ENCODE data around the gene GCHFR. TPM values are rescaled to one million over a fixed set of nuclear protein-coding genes. Genes with fewer than 3 reads are reported as not detected.

Gene GCHFR
- total RNA-seq, 1 donor from 2014 or later: 23.3 TPM

DNA sequence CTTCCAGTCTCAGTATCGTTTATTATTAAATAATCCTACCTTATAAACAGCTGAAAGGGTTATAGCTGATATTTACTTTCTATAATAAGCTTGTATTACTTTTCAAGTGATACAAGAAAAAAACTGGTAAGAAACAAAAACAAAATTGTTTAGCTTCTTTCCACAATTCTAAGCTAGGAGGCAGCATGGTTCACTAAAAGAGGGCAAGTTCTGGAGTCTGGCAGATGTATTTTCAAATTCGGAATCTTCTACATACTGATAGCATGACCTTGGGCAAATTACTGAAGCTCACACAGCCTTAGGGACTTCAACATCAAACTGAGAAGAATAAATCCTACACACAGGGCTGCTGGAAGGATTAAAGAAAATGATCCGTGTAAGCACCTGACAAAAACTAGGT, 21.3 kb downstream of the GCHFR start:
- H3K27me3 Mint-ChIP-seq: no peaks in the 10 kb centered on the region
- no peaks in the 10 kb centered on the region for H3K9me3 Mint-ChIP-seq
- H3K4me1 Mint-ChIP-seq (ENCODE audit: unreplicated experiment): peaks cover 29% of the 10 kb centered on the region
- DNase-seq (ENCODE audit: extremely low spot score, unreplicated experiment): no peak
- H3K4me3 Mint-ChIP-seq: peak overlapping the region; percentile 46
- TF ChIP-seq CTCF (conservative IDR thresholded peaks at IDR 0.05): no peak
- peak overlapping the region; percentile 96 for H3K27ac Mint-ChIP-seq
- H3K36me3 Mint-ChIP-seq: no peaks in the 10 kb centered on the region

DNA sequence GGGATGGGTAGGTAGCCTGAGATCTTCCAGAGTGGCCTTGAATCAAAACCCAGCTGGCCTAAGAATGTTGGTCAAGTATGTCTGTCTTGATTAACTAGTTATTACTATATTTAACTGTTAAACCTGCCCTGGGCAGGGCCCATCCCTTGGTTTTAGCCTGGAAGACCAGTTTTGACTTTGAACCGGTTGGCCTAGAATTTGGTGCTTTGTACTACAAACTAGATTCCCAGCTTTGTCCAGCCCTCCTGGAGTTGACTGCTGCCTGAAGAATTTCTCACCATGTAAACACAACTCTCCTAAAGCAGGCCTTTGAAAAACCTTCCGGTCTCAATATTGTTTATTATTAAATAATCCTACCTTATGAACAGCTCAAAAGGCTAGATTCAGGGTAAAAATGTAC, 21.9 kb downstream of the GCHFR start:
- H3K36me3 Mint-ChIP-seq: no peaks in the 10 kb centered on the region
- TF ChIP-seq CTCF (conservative IDR thresholded peaks at IDR 0.05): no peak
- H3K4me1 Mint-ChIP-seq (ENCODE audit: unreplicated experiment): peaks cover 29% of the 10 kb centered on the region
- no peak for DNase-seq (ENCODE audit: extremely low spot score, unreplicated experiment)
- peak overlapping the region; percentile 96 for H3K27ac Mint-ChIP-seq
- no peaks in the 10 kb centered on the region for H3K9me3 Mint-ChIP-seq
- H3K4me3 Mint-ChIP-seq: peak overlapping the region; percentile 46
- no peaks in the 10 kb centered on the region for H3K27me3 Mint-ChIP-seq

DNA sequence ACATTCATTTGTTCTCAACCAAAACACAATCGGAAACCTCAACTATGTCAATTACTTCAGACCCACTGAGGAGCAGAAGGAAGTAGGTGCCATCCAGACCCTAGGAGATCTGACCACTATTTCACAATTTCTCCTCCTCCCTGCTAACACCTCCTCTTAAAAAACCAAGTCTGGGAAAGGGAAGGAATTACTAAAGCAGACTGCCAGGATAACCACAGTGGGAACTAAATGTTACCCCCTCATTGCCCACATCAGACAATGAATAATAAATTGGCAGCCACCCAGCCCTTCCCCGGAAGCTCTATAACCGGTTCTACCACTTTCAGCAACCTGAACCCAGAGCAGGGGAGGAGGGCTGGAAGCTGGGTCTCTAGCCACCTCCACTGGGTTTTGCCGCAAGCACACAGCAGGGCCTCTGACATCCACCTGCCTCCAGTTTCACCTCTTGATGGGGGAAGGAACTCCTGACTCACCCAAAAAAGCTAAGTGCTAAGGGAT, 23.5 kb downstream of the GCHFR start:
- Mint-ChIP-seq H3K27ac (peak overlapping the region; percentile 96), H3K36me3 (peaks cover 4% of the 10 kb centered on the region), H3K27me3 (no peaks in the 10 kb centered on the region), H3K9me3 (no peaks in the 10 kb centered on the region), H3K4me1 (ENCODE audit: unreplicated experiment) (peaks cover 29% of the 10 kb centered on the region), H3K4me3 (peak overlapping the region; percentile 60)
- DNase-seq (ENCODE audit: extremely low spot score, unreplicated experiment): no peak
- TF ChIP-seq CTCF (conservative IDR thresholded peaks at IDR 0.05): no peak

DNA sequence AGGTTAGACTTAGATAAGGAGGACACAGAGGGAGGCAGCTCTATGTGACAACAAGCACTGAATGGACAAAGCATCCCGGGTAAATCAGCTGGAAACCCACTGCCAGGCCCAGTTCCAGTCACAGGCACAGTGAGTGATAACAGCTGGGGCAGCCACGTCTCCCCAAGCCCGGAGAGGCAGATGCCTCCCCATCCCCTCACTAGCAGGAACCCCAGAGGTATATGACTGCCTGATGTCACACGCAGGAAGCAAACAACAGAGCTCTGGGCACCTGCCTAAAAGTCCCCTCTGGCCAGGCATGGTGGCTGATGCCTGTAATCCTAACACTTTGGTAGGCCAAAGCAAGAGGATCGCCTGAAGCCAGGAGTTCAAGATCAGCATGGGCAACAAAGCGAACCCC, 24.1 kb downstream of the GCHFR start:
- Mint-ChIP-seq H3K9me3 (no peaks in the 10 kb centered on the region), H3K4me3 (peak overlapping the region; percentile 39), H3K36me3 (peaks cover 5% of the 10 kb centered on the region), H3K27ac (peak overlapping the region; percentile 96), H3K27me3 (no peaks in the 10 kb centered on the region), H3K4me1 (ENCODE audit: unreplicated experiment) (peaks cover 29% of the 10 kb centered on the region)
- no peak for TF ChIP-seq CTCF (conservative IDR thresholded peaks at IDR 0.05)
- DNase-seq (ENCODE audit: extremely low spot score, unreplicated experiment): no peak

DNA sequence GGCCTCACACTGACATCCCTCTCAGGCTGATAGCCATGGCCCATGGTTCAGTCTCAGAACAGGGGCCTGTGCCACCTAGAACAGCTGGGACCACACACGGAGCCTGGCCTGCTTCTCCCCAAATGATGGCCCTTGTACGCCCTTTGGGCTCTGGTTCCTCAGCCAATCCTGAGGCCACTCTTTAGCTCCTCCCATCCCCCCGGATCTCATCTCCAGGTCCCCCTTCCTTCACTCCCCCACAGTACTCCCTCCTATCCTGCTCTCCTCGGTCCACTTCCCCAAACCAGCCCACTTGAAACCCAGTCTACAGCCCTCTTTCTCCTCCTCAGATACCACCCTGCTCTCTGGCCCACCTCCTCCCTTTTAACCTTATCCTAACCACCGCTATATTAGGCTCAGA, 25.3 kb downstream of the GCHFR start:
- Mint-ChIP-seq H3K4me3 (no peak overlapping the region), H3K27ac (peak overlapping the region; percentile 81), H3K27me3 (no peaks in the 10 kb centered on the region), H3K36me3 (peaks cover 10% of the 10 kb centered on the region), H3K4me1 (ENCODE audit: unreplicated experiment) (peaks cover 38% of the 10 kb centered on the region), H3K9me3 (no peaks in the 10 kb centered on the region)
- DNase-seq (ENCODE audit: extremely low spot score, unreplicated experiment): no peak
- no peak for TF ChIP-seq CTCF (conservative IDR thresholded peaks at IDR 0.05)

- no peak overlapping the region for H3K4me3 Mint-ChIP-seq
- H3K27ac Mint-ChIP-seq: peak overlapping the region; percentile 63
- TF ChIP-seq CTCF (conservative IDR thresholded peaks at IDR 0.05): no peak
- DNase-seq (ENCODE audit: extremely low spot score, unreplicated experiment): no peak
- H3K36me3 Mint-ChIP-seq: peaks cover 10% of the 10 kb centered on the region
- H3K4me1 Mint-ChIP-seq (ENCODE audit: unreplicated experiment): peaks cover 40% of the 10 kb centered on the region
- no peaks in the 10 kb centered on the region for H3K9me3 Mint-ChIP-seq
- H3K27me3 Mint-ChIP-seq: no peaks in the 10 kb centered on the region
Observed at GRCh38 chr15:40789999-40790398, 26.1 kb downstream of the GCHFR start.

Measured in type B pancreatic cell (in vitro differentiated cells).